ENCODE measurements around the gene RNLS.

RNLS gene

DNA sequence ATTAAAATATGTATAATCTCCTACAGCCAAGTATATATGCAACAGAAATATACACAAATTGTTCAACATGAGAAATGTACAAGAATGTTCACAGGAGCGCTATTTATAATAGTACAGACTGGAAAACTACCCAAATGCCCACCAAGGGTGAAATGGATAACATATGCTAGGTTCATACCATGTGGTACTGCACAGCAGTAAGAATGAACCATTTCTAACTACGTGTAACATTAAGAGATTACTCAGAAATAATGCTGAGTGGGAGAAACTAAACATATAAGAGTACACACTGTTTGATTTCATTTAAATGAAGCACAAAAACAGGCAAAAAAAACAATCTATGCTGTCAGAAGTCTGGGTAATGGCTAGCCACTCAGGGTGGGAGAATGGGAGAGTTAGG lies 45.8 kb downstream of the RNLS start:
- no peaks in the 10 kb centered on the region for H4K20me1 ChIP-seq (ENCODE audit: low read depth, low read length)
- H3K4me3 ChIP-seq (ENCODE audit: insufficient read depth, low read length, poor library complexity, severe bottlenecking) = no peak overlapping the region
- no peak overlapping the region for H3K27ac ChIP-seq (ENCODE audit: low read depth, low read length)
- no peaks in the 10 kb centered on the region for H3F3A ChIP-seq (ENCODE audit: insufficient read depth)
- no peaks in the 10 kb centered on the region for H3K9me2 ChIP-seq (replicated peaks; ENCODE audit: insufficient read depth, low read length)
- no peak overlapping the region for H3K4me2 ChIP-seq (ENCODE audit: low read depth, low read length, poor library complexity, severe bottlenecking)
- H3K9me3 ChIP-seq (ENCODE audit: insufficient read depth, low read length) = no peaks in the 10 kb centered on the region
- H2AFZ ChIP-seq (ENCODE audit: low read depth, low read length, severe bottlenecking) = no peak overlapping the region
- TF ChIP-seq CTCF (IDR thresholded peaks at IDR 0.05; ENCODE audit: insufficient read depth, low read length, poor library complexity, severe bottlenecking) = no peak
- no peak overlapping the region for H3K9ac ChIP-seq (ENCODE audit: low read length)
- no peaks in the 10 kb centered on the region for H3K36me3 ChIP-seq (ENCODE audit: low read length)
- no peaks in the 10 kb centered on the region for H3K27me3 ChIP-seq (ENCODE audit: low read length)
- H3K79me2 ChIP-seq (ENCODE audit: insufficient read depth, low read length) = no peaks in the 10 kb centered on the region

GRCh38 chr10:88536437-88536836 lies 46.7 kb downstream of the RNLS start:
- H2AFZ ChIP-seq (ENCODE audit: low read depth, low read length, severe bottlenecking) = no peak overlapping the region
- H3K4me2 ChIP-seq (ENCODE audit: low read depth, low read length, poor library complexity, severe bottlenecking) = no peak overlapping the region

DNA sequence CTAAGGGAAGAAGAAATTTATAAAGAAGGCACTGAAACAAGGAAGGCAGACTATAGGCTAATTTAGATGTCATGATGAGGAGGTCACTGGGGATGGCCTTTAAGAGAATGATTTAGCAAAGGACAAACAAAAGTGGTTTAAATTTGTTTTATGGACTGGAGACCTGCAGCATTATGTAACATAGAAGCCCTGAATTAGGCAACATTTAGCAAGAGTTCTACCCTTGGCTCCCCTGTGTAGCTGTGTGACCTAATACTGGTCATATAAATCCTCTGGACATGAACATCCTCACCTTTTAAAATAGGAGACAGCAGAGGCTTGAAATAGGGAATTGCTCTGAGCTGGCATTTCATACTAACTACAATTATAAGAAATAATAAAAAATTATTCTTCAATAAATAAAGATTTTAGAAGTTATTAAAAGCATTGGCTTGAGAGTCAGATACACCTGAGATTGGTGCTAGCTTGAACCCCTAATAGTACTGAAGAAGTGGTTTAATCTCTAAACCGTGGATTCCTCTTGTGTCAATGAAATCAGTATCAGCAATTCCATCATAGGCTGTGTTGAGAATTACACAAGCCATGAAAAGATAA lies 48.9 kb downstream of the RNLS start:
- Histone ChIP-seq H3K27ac (ENCODE audit: low read depth, low read length) (no peak overlapping the region), H3F3A (ENCODE audit: insufficient read depth) (no peaks in the 10 kb centered on the region), H3K27me3 (ENCODE audit: low read length) (no peaks in the 10 kb centered on the region), H3K4me2 (ENCODE audit: low read depth, low read length, poor library complexity, severe bottlenecking) (no peak overlapping the region), H2AFZ (ENCODE audit: low read depth, low read length, severe bottlenecking) (no peak overlapping the region), H3K9me3 (ENCODE audit: insufficient read depth, low read length) (no peaks in the 10 kb centered on the region), H3K79me2 (ENCODE audit: insufficient read depth, low read length) (no peaks in the 10 kb centered on the region), H3K9me2 (replicated peaks; ENCODE audit: insufficient read depth, low read length) (no peaks in the 10 kb centered on the region), H3K4me3 (ENCODE audit: insufficient read depth, low read length, poor library complexity, severe bottlenecking) (no peak overlapping the region), H3K36me3 (ENCODE audit: low read length) (no peaks in the 10 kb centered on the region), H4K20me1 (ENCODE audit: low read depth, low read length) (no peaks in the 10 kb centered on the region), H3K9ac (ENCODE audit: low read length) (no peak overlapping the region)
- TF ChIP-seq EZH2phosphoT487 (conservative IDR thresholded peaks at IDR 0.05; ENCODE audit: low read length) = no peak
- TF ChIP-seq CTCF (IDR thresholded peaks at IDR 0.05; ENCODE audit: insufficient read depth, low read length, poor library complexity, severe bottlenecking) = no peak

More at GRCh38 chr10:88536437-88536836, 46.7 kb downstream of the RNLS start:
- H4K20me1 ChIP-seq (ENCODE audit: low read depth, low read length) = no peaks in the 10 kb centered on the region
- H3K9me2 ChIP-seq (replicated peaks; ENCODE audit: insufficient read depth, low read length) = no peaks in the 10 kb centered on the region
- no peaks in the 10 kb centered on the region for H3K79me2 ChIP-seq (ENCODE audit: insufficient read depth, low read length)
- H3K4me3 ChIP-seq (ENCODE audit: insufficient read depth, low read length, poor library complexity, severe bottlenecking) = no peak overlapping the region
- no peak overlapping the region for H3K9ac ChIP-seq (ENCODE audit: low read length)
- no peaks in the 10 kb centered on the region for H3K27me3 ChIP-seq (ENCODE audit: low read length)
- no peak for TF ChIP-seq EZH2phosphoT487 (conservative IDR thresholded peaks at IDR 0.05; ENCODE audit: low read length)
- no peak for TF ChIP-seq CTCF (IDR thresholded peaks at IDR 0.05; ENCODE audit: insufficient read depth, low read length, poor library complexity, severe bottlenecking)
- no peaks in the 10 kb centered on the region for H3F3A ChIP-seq (ENCODE audit: insufficient read depth)
- H3K36me3 ChIP-seq (ENCODE audit: low read length) = no peaks in the 10 kb centered on the region
- H3K27ac ChIP-seq (ENCODE audit: low read depth, low read length) = no peak overlapping the region
- H3K9me3 ChIP-seq (ENCODE audit: insufficient read depth, low read length) = no peaks in the 10 kb centered on the region
